H4 (cell line): Measurements from ENCODE around the gene THPO. TPM values are rescaled to one million over a fixed set of nuclear protein-coding genes. Genes with fewer than 3 reads are reported as not detected.

ENCODE experiments used
- DNase-seq: peaks from one replicate; pipeline ENCODE4 v3.0.0-alpha.2; 2015; ENCODE audit warnings: low spot score
- total RNA-seq: library from RNA; depleted of rRNA; stranded (reverse); fragments of >200 nt; shearing (Covaris generic); gene quantifications from 2 replicates; pipeline ENCODE4 v1.2.3, GENCODE V29; 2014; rRNA removed

THPO gene
- total RNA-seq, 1 experiment from 2014 or later: 0.74 TPM

- DNase-seq: no peak
Measured at GRCh38 chr3:184333700-184334099, 44.3 kb downstream of the THPO start.

GRCh38 chr3:184333190-184333589 lies 44.8 kb downstream of the THPO start:
- DNase-seq: no peak

GRCh38 chr3:184332370-184333090 lies 45.5 kb downstream of the THPO start:
- DNase-seq: peak; percentile 57

- DNase-seq: no peak
Measured at GRCh38 chr3:184328516-184328915, 49.5 kb downstream of the THPO start.

GRCh38 chr3:184327171-184327570 lies 50.8 kb downstream of the THPO start:
- DNase-seq: no peak

GRCh38 chr3:184325715-184326369 lies 52.2 kb downstream of the THPO start:
- no peak for DNase-seq

- no peak for DNase-seq
Measured at GRCh38 chr3:184325269-184325668, 52.7 kb downstream of the THPO start.

GRCh38 chr3:184323696-184324095 lies 54.3 kb downstream of the THPO start:
- no peak for DNase-seq

- DNase-seq: no peak
Measured at GRCh38 chr3:184322731-184323487, 55.1 kb downstream of the THPO start.

Other genes with a start within 250 kb of the THPO start
- gene EIF2B5, start 242.8 kb downstream of the THPO start, total RNA-seq: 60.7 and 70.1 TPM in 2 replicates
- 15.8 and 17.6 TPM in 2 replicates for gene DVL3, start 222.8 kb downstream of the THPO start, total RNA-seq
- gene AP2M1, start 203.4 kb downstream of the THPO start, total RNA-seq: 766 and 810 TPM in 2 replicates
- gene ABCF3, start 192.0 kb downstream of the THPO start, total RNA-seq: 18.5 and 36.8 TPM in 2 replicates
- not detected in 2 replicates for gene VWA5B2, start 148.6 kb downstream of the THPO start, total RNA-seq
- 98.6 and 110 TPM in 2 replicates for gene ALG3, start 129.2 kb downstream of the THPO start, total RNA-seq
- gene EEF1AKMT4, start 128.5 kb downstream of the THPO start, total RNA-seq: 19.5 and 21.6 TPM in 2 replicates
- gene CAMK2N2, start 116.7 kb downstream of the THPO start, total RNA-seq: 0.47 and 1.6 TPM in 2 replicates
- not detected in 2 replicates for gene ECE2, start 102.2 kb downstream of the THPO start, total RNA-seq
- 691 and 864 TPM in 2 replicates for gene PSMD2, start 79.0 kb downstream of the THPO start, total RNA-seq
- 216 and 235 TPM in 2 replicates for gene EIF4G1, start 63.6 kb downstream of the THPO start, total RNA-seq
- 18.4 and 22.2 TPM in 2 replicates for gene FAM131A, start 40.6 kb downstream of the THPO start, total RNA-seq
- gene CLCN2, start 16.6 kb downstream of the THPO start, total RNA-seq: 3.3 and 4.7 TPM in 2 replicates
- gene POLR2H, start 16.5 kb downstream of the THPO start, total RNA-seq: 250 and 279 TPM in 2 replicates
- gene CHRD, start 1.8 kb upstream of the THPO start, total RNA-seq: 1.3 and 3.6 TPM in 2 replicates
- gene EPHB3, start 183.6 kb upstream of the THPO start, total RNA-seq: 1.0 and 2.0 TPM in 2 replicates